PFSK-1 (cell line): Measurements from ENCODE around the gene DUSP28.

ENCODE experiments used
- FOXP2 ChIP-seq: optimal IDR thresholded peaks from 2 replicates; pipeline ENCODE3; 2011; ENCODE audit warnings: borderline replicate concordance, control low read depth, inconsistent platforms; ENCODE audit not compliant: insufficient read depth; ENCODE audit errors: extremely low read length, extremely low read depth
- POLR2AphosphoS5 ChIP-seq: IDR thresholded peaks from 2 replicates; pipeline ENCODE4 v1.6.1; 2012; ENCODE audit warnings: low read depth, mild to moderate bottlenecking, control low read depth, low read length, moderate library complexity
- SIN3A ChIP-seq: IDR thresholded peaks from 2 replicates; pipeline ENCODE4 v1.6.1; 2012; ENCODE audit warnings: mild to moderate bottlenecking, low read length, moderate library complexity, borderline replicate concordance; ENCODE audit not compliant: insufficient read depth
- TAF1 ChIP-seq: IDR thresholded peaks from 2 replicates; pipeline ENCODE4 v1.6.1; 2012; ENCODE audit warnings: low read length, control low read depth, borderline replicate concordance; ENCODE audit not compliant: insufficient read depth
- TF ChIP-seq, protein P1 (sequence below), 2 experiments: IDR thresholded peaks; 2 replicates each; pipeline versions ENCODE4 v1.6.1 to v1.8.0; 2011 to 2012; ENCODE audit warnings: low read depth in 2 of 2, low read length in 2 of 2, control low read depth in 1 of 2, inconsistent platforms in 1 of 2, mild to moderate bottlenecking in 1 of 2, moderate library complexity in 1 of 2; ENCODE audit not compliant: insufficient read depth in 1 of 2

DNA sequence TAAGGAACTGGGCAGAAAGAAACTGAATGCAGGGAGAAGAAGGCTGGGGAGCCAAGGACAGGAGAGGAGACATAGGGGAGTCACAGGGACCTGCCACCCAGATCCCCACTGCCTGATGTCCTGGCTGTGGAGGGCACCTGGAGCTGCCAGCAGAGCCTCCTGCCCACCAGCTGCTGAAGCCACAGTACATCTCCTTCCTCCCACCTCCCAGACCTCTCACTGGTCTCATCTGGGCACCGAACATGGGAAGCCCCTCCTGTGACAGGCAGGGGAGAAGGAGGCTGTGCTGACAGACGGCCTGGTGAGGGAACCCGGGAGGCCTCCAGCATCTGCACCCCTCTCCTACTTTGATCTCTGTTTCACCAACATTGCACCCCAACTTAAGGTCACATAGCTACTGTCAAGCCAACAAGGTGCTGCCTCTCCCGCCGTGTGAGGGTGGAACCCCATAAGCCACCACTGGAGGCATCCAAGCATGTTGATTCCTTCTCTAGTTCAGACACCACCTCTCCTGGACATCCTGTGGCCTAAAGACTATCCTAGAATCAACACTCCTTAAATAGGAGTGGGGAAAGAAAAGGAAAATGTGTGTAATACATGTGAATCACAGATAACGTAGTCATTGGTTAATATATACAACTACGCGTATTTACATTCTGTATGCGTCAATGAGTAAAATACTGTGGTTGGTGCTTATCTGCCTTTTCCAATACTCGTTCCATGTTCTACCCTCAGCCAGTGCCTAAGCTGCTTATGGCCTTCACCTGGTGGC, 4.6 kb downstream of the DUSP28 start:
- TF ChIP-seq SIN3A (no peak), POLR2AphosphoS5 (no peak; the same call in 1 of the 2 replicates), TAF1 (no peak), FOXP2 (no peak)
- TF ChIP-seq, protein P1, sequence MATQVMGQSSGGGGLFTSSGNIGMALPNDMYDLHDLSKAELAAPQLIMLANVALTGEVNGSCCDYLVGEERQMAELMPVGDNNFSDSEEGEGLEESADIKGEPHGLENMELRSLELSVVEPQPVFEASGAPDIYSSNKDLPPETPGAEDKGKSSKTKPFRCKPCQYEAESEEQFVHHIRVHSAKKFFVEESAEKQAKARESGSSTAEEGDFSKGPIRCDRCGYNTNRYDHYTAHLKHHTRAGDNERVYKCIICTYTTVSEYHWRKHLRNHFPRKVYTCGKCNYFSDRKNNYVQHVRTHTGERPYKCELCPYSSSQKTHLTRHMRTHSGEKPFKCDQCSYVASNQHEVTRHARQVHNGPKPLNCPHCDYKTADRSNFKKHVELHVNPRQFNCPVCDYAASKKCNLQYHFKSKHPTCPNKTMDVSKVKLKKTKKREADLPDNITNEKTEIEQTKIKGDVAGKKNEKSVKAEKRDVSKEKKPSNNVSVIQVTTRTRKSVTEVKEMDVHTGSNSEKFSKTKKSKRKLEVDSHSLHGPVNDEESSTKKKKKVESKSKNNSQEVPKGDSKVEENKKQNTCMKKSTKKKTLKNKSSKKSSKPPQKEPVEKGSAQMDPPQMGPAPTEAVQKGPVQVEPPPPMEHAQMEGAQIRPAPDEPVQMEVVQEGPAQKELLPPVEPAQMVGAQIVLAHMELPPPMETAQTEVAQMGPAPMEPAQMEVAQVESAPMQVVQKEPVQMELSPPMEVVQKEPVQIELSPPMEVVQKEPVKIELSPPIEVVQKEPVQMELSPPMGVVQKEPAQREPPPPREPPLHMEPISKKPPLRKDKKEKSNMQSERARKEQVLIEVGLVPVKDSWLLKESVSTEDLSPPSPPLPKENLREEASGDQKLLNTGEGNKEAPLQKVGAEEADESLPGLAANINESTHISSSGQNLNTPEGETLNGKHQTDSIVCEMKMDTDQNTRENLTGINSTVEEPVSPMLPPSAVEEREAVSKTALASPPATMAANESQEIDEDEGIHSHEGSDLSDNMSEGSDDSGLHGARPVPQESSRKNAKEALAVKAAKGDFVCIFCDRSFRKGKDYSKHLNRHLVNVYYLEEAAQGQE (IDR thresholded peaks at IDR 0.05; ENCODE audit: insufficient read depth in 1 of 2, low read depth in 2 of 2, low read length in 2 of 2), result no peak
